Tibial nerve (tissue), 4 donors: ENCODE data around the gene PLXNA4.

Experiments
- CTCF ChIP-seq, 5 experiments: fragments of 200-600 bp in 3 of 5; fragments of 450-650 bp in 2 of 5; sonication (generic) in 3 of 5; IDR thresholded peaks; one replicate each; pipeline ENCODE4 v1.5.1; 2016 to 2019; ENCODE audit warnings: antibody characterized with exemption in 5 of 5, mild to moderate bottlenecking in 3 of 5, moderate library complexity in 2 of 5
- EP300 ChIP-seq, 2 donors: sonication (generic); formaldehyde crosslinking; IDR thresholded peaks; one replicate each; pipeline ENCODE4 v1.6.1; 2017; ENCODE audit warnings: antibody characterized with exemption in 2 of 2, mild to moderate bottlenecking in 1 of 2
- POLR2A ChIP-seq, 2 donors: fragments of 450-650 bp; IDR thresholded peaks; one replicate each; pipeline ENCODE4 v1.6.1; 2017; ENCODE audit warnings: antibody characterized with exemption in 2 of 2, mild to moderate bottlenecking in 2 of 2, moderate library complexity in 2 of 2

- TF ChIP-seq CTCF (IDR thresholded peaks at IDR 0.05) (no peak), POLR2A (IDR thresholded peaks at IDR 0.05) (no peak), EP300 (IDR thresholded peaks at IDR 0.05) (no peak)
These were observed 325.6 kb downstream of the PLXNA4 start for GRCh38 chr7:132250480-132251326.
